ENCODE results near the gene PLXNA4.

PLXNA4 gene

DNA sequence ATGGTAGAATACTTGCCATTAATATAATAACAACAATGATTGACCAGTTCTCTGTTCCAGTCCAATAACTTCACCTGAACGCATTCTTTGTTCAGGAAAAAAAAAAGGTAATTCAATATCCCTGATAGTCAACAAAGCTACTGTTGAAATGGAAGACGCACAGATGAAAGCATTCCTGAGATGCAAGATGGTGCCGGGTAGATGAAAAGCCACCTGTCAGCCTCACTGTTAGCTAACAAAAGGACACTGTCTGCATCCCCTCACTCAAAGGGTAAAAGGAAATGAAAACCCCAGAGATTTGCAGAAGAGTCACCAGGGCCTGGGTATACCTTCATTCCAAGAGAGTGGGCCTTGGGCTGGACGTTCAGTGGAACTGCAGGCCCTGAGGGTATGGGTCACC is 357.4 kb downstream of the PLXNA4 start:
- TF ChIP-seq GATA2 (IDR thresholded peaks at IDR 0.05; ENCODE audit: low read depth, low read length) (no peak), GATA3 (IDR thresholded peaks at IDR 0.05; ENCODE audit: low read depth, low read length) (no peak)

DNA sequence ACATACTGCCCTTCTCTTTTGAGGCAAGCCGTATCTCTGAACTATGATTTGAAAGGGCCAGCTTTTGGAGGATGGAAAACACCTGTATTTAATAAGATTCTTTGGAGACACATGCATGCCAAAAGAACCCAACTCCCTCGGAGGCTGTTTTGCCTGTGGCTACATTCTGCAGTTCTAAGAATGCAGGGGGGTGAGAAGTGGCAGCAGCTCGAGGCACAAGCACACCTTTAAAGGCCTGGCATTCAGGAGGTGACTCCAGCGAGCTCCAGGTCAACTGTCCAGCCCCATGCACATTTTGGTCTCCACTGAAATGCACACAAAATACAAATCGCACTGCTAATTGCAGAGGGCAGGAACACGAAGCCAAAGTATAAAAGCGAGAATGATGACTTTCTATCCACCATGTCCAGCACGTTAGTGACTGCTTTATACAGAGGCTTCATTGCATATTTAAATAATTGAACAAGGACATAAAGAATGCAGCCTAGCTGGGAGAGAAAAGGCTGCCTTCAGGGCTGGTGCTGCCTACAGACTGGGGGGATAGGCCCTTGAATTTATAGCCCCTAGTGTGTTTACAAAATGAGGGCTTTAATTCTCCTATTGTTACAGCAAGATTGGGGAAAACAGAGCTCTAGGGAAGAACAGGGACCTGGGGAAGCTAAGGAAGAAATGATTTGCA is 359.3 kb downstream of the PLXNA4 start:
- TF ChIP-seq GATA3 (IDR thresholded peaks at IDR 0.05; ENCODE audit: low read depth, low read length) (no peak), GATA2 (IDR thresholded peaks at IDR 0.05; ENCODE audit: low read depth, low read length) (no peak)

DNA sequence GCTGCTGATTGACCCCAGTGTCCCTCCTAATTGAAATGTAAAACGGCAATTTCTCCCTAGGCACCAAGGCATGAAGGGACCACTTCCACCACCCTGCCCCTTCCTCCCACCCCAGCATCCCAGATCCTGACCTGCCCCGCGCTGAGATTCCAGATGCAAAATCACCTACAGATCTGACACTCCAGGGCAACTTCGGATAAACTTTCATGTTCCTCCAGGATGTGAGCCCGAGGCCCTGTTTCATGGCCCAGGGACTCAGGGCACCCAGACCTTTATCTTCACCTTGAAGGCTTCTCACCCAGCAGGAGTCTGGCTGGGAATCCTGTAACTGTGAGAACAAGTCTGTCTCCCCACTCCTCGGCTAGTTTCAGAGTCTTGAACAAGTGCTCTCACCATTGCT is 361.8 kb downstream of the PLXNA4 start:
- TF ChIP-seq GATA3 (IDR thresholded peaks at IDR 0.05; ENCODE audit: low read depth, low read length) = no peak
- no peak for TF ChIP-seq GATA2 (IDR thresholded peaks at IDR 0.05; ENCODE audit: low read depth, low read length)

DNA sequence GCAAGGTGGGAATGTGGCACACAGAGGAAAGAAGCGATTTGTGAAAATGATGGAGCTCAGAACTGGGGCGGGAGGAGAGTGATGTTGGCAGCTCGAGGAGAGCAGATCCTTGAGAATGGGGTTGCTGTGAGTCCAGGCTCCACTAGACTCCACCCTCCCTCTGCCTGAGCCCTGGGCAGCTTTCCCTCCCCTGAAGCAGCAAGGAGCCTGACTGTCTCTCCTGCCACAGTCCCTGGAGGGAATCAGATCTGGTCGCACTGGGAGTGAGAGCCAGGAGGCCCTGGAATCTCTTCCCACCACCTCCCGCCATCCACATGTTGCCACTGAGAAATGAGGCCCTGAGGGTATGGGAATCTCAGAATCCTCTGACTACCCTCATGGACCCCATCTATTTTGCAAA is 362.7 kb downstream of the PLXNA4 start:
- TF ChIP-seq GATA3 (IDR thresholded peaks at IDR 0.05; ENCODE audit: low read depth, low read length) = no peak
- TF ChIP-seq GATA2 (IDR thresholded peaks at IDR 0.05; ENCODE audit: low read depth, low read length) = no peak

DNA sequence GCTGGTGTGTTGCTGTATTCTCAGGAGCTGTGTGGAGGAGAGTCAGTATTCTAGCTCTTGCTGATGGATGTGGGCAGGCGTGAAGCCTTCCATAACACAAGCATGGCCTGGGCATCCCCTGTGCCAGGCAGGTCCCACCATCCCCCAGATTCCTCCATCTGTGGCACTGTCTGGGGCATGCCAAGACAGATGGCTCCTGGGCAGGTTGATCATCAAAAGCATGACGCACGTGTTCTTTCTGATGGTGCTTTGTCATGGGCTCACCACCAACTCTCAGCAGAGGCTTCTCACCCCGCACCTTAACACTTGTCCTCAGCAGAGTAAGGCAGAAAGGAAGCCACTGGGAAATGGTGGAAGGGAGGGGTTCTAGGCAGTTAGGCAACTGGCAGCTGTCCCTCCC is 364.3 kb downstream of the PLXNA4 start:
- TF ChIP-seq GATA3 (IDR thresholded peaks at IDR 0.05; ENCODE audit: low read depth, low read length) (no peak), GATA2 (IDR thresholded peaks at IDR 0.05; ENCODE audit: low read depth, low read length) (no peak)

DNA sequence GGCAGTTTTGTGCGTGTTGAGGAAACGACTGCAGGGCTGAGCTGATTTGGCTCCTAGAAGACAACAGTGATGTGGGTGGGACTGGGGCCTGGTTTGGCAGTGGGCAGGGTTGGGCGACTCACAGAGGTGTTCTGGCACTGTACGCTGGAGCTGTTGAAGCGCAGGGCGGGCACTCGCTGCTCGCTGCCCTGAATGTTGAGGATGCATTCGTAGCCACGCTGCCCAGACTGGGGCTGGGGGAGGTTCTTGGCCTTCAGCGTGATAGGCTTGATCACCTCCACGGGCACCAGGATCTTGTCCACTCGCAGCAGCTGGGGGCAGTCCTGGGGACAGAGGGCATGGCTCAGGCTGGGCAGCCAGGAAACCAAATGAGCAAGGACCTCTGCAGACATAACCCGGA is 365.4 kb downstream of the PLXNA4 start:
- TF ChIP-seq GATA2 (IDR thresholded peaks at IDR 0.05; ENCODE audit: low read depth, low read length) (no peak), GATA3 (IDR thresholded peaks at IDR 0.05; ENCODE audit: low read depth, low read length) (no peak)

GRCh38 chr7:132207782-132208181 is 368.5 kb downstream of the PLXNA4 start:
- TF ChIP-seq GATA3 (IDR thresholded peaks at IDR 0.05; ENCODE audit: low read depth, low read length) = no peak
- no peak for TF ChIP-seq GATA2 (IDR thresholded peaks at IDR 0.05; ENCODE audit: low read depth, low read length)

DNA sequence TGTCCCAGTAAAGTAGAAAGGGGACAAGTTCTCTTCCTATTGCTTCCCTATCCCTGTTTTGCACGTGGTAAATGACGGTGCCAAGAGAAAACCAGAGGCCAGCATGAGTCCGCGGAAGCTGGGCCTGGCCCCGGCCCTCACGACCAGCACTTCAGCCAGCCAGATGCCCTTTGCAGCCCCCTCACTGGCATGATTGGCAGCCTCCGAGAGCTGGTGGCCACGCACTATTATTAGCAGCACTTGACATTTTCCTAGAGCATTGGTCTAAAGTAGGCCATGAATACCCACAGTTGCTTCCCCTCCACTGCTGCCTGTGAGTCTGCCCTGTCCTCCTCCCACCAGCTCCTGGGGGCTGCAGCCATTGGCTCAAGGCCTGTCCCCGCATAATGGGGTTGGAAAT is 369.1 kb downstream of the PLXNA4 start:
- TF ChIP-seq GATA2 (IDR thresholded peaks at IDR 0.05; ENCODE audit: low read depth, low read length) (no peak), GATA3 (IDR thresholded peaks at IDR 0.05; ENCODE audit: low read depth, low read length) (no peak)

DNA sequence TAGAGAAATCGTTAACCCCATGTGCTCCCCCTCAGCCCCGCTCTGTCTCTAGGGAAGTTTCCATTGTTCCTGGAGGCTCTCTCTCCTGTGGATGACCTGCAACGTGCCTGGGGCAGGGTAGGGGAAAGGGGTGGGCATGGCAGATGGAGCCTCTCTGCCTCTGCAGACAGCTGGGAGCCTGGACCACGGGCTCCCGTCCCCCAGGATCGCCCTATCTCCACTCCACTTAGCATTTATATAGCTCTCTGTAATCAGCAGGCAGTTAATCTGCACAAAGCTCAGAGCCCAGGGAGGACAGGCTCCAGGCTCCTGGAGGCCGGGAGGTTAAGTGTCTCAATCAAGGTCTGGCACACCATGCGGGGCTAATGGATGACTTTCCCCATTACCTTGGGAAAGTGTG is 369.7 kb downstream of the PLXNA4 start:
- TF ChIP-seq GATA3 (IDR thresholded peaks at IDR 0.05; ENCODE audit: low read depth, low read length) = no peak

DNA sequence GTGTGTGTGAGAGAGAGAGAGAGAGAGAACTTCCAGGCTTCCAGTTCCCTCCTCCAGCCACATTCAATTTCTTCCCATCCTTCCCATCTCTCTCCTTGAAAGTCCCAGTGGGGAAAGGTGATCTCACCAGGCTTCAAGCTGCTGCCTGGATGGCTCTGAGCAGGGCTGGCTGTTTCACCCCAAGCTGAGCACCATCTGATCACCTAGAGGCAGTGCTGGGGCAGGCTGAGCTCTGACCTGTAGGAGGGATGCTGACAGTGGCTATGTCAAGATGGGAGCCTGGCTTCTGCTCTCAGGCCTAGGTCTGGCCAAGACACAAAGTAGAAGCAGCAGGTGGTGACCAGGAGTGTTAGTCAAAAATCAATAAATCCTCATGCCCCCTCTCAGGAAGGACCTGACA is 370.8 kb downstream of the PLXNA4 start:
- TF ChIP-seq GATA2 (IDR thresholded peaks at IDR 0.05; ENCODE audit: low read depth, low read length) = no peak
- no peak for TF ChIP-seq GATA3 (IDR thresholded peaks at IDR 0.05; ENCODE audit: low read depth, low read length)

DNA sequence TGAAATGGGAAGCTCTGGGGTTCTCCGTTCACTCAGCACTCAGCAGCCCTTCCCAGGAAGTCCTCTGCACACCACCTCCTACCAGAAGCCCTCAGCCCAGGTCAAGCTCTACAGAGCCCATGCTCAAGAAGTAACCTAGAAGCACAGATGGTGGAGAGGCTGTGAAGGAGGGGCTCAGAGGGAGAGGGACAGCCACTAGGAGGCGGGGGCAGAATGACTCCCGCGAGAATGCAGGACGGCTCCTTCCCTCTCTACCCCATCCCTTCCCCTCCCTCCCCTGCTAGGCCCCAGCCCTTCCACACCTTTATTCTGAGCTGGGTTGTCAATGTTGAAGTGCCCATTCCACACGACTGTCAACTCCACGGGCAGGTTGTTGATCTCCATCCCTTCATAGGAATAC is 373.2 kb downstream of the PLXNA4 start:
- no peak for TF ChIP-seq GATA2 (IDR thresholded peaks at IDR 0.05; ENCODE audit: low read depth, low read length)

DNA sequence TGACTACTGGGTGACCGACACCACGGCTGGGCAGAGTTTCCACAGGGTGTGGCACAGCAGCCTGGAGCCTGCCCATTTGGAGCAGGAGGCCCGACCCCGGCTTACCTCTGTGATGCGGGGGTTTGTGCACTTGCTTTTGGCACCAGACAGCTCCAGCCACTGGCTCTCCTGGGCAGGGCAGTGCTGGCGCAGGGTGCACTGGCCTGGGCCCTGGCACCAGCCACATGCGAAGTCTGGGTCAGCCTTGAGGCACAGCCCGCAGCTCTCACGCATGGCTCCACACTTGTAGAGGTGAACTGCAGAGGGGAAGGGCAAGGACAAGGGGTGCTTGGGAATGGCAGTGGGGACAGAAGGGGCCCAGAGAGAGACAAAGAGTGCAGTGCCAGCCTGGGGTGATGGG is 373.7 kb downstream of the PLXNA4 start:
- TF ChIP-seq GATA2 (IDR thresholded peaks at IDR 0.05; ENCODE audit: low read depth, low read length) (no peak), GATA3 (IDR thresholded peaks at IDR 0.05; ENCODE audit: low read depth, low read length) (no peak)

GRCh38 chr7:132200141-132200540 is 376.1 kb downstream of the PLXNA4 start:
- TF ChIP-seq GATA2 (IDR thresholded peaks at IDR 0.05; ENCODE audit: low read depth, low read length) (no peak), GATA3 (IDR thresholded peaks at IDR 0.05; ENCODE audit: low read depth, low read length) (no peak)

GRCh38 chr7:132199626-132200025 is 376.6 kb downstream of the PLXNA4 start:
- TF ChIP-seq GATA2 (IDR thresholded peaks at IDR 0.05; ENCODE audit: low read depth, low read length) (no peak), GATA3 (IDR thresholded peaks at IDR 0.05; ENCODE audit: low read depth, low read length) (no peak)

- TF ChIP-seq GATA2 (IDR thresholded peaks at IDR 0.05; ENCODE audit: low read depth, low read length) = no peak
- no peak for TF ChIP-seq GATA3 (IDR thresholded peaks at IDR 0.05; ENCODE audit: low read depth, low read length)
Measured at GRCh38 chr7:132197772-132198171, 378.5 kb downstream of the PLXNA4 start.

GRCh38 chr7:132193898-132194297 is 382.4 kb downstream of the PLXNA4 start:
- no peak for TF ChIP-seq GATA3 (IDR thresholded peaks at IDR 0.05; ENCODE audit: low read depth, low read length)
- TF ChIP-seq GATA2 (IDR thresholded peaks at IDR 0.05; ENCODE audit: low read depth, low read length) = no peak

Measured in SH-SY5Y (cell line).